Stimulated activated CD8-positive, alpha-beta memory T cell treated with anti-CD3 and anti-CD28 coated beads, Interleukin-15, amount 100 ng/mL, for 1 hour (primary cell): ENCODE data around the gene UGP2.
"Not testable (repeated sequence)": the region's sequence is repeated elsewhere in the genome, so short reads cannot be mapped to it uniquely, and the experiment has no call there.

Experiments
- DNase-seq: peaks from one replicate; pipeline ENCODE4 v3.0.0-alpha.2; 2020; ENCODE audit warnings: low read depth

UGP2 gene

DNA sequence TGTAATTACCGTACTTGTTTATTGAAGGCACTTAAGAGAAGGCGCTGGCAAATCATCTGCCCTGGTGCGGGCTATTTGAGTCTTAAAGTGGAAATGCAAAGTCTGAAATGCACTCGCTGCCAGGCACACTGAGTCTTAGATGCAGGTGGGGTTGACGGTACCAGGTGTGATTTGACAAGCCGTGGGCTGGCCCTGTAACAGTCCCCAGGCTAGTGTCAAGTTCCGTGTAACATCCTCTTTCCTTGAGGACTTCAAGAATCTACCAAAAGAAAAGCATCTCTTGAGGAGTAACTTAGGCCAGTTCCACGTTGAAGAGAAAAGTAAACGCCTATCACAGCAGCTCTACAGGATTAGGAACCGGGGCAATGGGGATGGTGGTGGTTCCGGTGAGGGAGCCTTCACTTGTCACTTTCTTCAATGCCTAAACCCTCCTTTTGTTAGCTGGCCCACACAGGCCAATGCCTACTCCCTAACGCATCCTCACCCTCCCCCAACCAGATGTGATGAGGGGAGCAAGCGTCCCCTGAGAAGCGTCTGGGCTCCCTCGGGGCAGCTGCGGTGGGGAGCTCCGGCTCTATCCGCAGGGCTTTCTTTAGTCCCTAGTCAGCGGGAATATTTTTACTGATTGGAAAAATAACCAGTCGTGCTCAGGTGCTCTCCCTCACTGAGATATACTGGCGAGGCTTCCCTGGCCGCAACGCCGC, 1.5 kb upstream of the UGP2 start:
- no peak for DNase-seq

DNA sequence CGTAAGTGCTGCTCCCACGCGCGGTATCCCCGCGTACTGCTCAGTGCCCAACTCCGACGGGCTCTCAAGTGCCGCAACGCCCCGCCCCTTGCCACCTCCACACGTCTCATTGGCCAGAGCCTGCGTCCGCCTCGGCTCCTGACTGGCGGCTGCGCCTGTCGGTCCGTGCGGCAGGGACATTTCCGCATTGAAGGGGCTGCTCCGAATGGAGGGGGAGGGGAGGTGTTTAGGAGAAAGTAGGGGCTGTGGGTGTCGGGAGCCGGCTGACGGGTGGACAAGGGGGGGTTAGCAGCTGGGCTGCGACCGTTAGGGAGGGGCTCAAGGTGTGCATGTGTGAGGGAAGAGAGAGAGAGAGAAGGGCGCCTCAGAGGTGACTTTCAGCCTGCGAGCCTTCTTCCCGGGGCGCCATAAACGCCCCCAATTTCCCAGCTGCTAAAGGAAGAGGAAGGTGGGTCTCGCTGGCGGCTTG, 877 bp upstream of the UGP2 start:
- peak; percentile 94 for DNase-seq

DNA sequence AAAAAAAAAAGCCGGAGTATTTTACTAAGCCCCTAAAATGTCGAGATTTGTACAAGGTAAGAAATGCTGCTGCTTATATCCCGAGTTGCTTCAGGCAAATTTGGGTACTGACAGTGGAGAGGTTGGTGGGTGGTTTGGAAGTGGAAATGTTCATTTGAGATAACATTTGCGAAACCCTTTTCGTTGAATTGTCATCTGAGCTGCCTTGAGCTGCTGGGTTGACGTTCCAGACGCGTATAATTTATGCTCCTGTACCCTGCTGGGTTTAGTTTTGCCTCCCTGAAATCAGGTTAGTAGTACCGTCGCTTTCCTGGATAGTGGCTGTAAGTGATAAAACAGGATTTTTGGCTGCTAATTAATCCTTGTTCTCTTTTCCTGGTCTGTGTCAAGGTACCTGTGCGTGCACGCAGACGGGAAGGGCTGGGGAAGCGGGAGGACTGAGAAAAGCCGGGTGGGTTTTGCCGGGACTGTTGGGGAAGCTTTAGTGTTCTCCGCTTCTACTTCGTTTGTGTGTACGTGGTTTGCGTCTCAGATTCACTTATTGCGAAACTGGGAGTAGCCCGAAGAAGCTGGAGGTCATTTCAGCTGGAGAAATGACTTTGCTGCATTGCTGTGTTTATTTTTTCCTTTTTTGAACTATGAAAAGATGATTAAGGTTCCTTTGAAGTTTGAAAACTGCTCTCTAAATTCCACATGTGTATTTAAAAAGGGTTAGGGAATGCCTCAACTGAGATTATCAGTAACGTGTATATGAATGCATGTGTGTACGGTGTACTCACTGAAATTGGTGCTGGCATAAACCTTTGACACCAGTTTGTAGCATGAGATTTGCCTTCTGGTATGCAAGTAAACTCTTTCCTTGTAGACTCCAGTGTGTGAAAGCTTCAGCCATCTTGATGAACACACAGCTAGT, 709 bp downstream of the UGP2 start:
- no peak for DNase-seq

DNA sequence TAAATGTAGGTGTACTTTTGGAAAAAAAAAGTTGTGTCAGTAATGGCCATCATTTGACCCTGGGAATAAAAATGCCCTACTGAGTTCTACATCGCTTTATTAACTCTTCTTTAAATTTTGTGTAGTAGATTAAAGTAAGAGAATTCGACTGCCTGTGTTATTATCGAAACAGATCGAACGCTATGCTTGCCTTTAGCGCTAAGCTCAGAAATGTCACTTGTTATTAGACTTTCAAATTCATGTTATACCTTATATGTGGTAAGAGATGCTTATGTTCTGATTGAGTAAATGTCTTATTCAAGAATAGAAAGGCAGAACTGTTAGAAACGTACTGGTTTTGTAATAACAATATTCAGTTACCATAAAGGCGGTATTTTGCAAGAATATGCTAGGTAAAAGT, 1.4 kb downstream of the UGP2 start:
- no peak for DNase-seq

DNA sequence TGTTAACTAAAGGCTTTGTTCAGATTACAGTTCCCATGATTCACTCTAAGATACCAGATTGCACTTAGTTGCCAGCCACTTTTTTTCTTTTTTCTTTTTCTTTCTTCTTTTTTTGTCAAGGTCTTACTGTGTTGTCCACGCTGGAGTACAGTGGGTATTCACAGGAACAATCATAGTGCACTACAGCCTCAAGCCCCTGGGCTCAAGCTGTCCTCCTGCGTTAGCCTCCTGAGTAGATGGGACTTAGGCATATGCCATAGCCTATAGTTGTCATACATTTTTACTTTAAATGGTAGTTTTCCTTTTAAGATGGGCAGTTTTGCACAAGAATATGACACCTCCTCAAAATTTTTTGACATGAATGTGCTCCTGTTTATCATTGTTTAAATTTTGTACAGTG, 2.1 kb downstream of the UGP2 start:
- no peak for DNase-seq

DNA sequence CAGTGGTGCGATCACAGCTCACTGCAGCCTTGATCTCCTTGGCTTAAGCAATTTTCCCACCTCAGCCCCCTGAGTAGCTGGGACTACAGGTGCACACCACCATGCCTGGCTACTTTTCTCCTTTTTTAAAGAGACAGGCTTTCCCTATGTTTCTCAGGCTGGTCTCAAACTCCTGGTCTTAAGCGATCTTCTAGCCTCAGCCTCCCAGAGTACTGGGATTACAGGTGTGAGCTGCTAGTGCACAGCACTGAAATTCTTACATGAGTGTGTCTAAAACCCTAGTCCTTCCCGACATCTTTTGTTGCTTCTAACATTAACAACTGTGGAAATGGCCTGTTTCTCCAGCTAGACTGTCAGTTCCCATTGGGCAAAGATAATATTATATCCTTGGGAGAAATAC, 2.9 kb downstream of the UGP2 start:
- DNase-seq: no peak

DNA sequence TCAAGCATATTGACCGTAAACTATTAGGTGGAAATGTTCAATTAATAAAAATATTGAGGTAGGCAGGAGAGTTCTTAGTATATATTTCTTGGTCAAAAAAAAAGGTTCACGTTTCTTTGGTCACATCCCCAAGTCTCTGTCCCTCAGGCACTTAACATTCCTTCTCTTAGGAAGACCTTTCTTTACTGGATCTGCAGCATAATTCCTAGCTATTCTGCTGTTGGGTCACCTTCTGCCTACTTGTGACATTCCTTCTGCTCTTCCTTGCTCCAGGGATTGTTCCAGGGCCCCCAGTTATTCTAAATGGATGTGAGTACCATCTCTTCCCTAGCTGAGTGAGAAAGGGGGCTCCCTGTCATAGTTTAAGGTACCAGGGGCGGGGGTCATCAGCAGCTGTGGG, 4.2 kb downstream of the UGP2 start:
- no peak for DNase-seq

DNA sequence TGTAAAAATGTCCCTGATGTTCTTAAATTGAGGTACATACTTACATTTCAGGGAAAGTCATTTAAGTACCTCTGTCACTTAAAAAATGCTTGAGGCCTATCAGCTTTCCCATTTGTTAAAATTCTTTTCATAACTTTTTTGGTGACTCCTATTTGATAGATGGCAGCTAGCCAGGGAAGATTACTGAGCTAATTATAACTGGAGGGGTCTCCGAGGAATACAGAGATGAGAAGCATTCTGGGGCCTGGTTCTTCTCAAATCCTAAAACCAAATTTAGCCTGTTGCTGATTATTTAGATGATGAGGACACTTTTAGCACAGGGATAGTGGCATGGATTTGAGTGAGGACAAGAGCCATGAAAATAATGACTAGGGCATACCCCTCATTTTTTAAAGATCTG, 4.8 kb downstream of the UGP2 start:
- DNase-seq: no peak

DNA sequence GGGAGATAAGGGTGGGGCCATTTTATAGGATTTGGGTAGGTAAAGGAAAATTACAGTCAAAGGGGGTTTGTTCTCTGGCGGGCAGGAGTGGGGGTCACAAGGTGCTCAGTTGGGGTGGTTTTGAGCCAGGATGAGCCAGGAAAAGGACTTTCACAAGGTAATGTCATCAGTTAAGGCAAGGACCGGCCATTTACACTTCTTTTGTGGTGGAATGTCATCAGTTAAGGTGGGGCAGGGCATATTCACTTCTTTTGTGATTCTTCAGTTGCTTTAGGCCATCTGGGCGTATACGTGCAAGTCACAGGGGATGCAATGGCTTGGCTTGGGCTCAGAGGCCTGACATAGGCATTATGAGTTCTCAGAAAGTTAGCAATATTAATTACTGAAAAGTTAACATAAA, 5.9 kb downstream of the UGP2 start:
- not testable (repeated sequence) for DNase-seq

DNA sequence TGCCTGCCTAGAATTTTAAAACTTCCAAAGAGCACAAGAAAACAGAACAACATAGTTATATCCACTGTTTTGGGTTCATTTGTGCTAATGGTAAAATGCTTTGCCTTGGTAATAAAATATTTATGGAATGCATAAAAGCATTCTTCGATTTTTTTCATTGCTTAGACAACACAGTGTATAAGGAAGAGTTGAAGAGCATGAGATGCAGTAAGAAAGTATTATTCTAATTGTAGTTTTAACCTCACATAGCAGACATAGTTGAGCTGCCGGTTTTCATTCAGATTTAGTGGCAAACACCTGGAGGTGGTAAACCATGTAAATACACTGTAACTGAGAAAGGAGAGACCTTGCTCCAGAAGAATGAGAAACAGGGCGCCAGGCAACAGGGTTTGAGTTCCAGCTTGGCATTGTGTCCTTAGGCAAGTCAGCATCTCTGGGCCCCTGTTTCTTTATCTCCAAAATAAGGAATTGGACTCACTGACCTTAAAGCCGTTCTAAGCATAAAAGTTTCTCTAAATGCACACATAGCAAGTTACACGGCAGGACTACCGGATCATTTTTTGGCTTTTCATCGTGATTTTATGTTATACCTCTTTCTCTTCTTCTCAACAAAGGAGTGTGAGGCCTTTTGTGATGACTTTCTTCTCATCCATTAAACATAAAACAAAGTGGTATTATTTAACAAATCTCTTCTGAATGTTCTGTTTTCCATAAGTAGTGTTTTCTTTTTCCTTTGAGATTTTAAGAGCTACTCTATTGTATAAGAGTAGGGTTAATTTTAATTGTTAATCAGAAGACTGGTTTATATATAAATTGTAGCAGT, 7.9 kb downstream of the UGP2 start:
- no peak for DNase-seq

DNA sequence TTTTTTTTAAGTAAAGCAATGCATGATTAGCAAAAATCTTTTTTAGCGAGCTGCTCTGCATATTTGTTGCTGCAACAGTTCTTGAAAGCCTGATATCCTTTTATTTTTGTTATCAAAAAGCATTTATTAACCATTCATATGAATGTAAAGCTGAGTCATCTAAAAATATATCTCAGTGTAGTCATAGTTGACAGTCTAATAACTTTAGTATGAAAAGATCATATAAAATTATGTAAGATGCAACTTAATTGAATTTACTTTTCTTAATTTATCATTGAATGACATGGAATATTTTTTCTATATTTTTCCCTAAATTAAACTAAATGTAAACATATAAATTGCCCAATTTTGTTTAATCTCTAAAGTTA, 8.5 kb downstream of the UGP2 start:
- DNase-seq: no peak

DNA sequence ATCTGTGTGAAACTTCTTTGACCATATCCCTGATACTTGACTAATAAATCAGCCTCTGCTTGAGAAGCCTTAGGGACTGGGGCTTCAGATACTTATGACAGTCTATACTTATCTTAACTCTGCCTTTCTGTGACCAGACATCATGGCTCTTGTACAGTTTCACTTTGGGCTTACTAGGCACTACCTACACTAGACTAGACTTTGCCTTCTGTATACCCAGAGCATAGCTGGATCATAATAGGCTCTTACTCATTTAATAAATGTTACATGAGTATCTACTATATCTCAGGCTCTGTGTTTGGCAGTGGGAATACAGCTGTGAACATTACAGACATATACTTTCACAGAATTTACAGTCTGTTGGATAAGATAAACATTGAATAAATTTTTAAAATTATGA, 9.0 kb downstream of the UGP2 start:
- no peak for DNase-seq

DNA sequence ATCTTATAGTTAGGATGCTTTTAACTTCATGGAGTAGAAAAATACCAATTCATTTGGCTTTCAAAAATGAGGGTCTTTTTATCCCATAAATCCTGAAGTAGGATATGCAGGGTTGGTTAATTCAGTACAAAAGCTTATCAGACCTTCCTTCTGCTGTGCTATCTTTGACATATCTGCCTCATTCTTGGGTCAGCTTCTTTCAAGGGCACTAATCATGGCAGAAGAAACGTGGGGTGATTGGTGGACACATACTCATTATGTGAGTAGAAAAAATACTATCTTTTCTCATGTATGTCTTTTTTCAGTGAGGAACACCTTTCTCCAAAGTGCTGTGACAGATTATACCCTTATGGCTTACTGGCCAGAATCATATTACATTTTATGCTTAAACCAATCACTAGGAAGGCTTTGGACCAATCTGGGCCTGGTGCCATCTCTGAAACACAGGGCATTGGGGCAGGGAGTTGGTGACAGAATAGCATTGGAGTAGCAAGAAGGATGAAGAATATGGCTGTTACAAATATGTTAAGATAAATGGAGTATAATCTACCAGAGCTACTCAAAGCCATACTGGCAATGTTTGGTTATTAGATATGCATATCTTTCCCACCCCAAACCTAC, 10.1 kb downstream of the UGP2 start:
- DNase-seq: no peak

DNA sequence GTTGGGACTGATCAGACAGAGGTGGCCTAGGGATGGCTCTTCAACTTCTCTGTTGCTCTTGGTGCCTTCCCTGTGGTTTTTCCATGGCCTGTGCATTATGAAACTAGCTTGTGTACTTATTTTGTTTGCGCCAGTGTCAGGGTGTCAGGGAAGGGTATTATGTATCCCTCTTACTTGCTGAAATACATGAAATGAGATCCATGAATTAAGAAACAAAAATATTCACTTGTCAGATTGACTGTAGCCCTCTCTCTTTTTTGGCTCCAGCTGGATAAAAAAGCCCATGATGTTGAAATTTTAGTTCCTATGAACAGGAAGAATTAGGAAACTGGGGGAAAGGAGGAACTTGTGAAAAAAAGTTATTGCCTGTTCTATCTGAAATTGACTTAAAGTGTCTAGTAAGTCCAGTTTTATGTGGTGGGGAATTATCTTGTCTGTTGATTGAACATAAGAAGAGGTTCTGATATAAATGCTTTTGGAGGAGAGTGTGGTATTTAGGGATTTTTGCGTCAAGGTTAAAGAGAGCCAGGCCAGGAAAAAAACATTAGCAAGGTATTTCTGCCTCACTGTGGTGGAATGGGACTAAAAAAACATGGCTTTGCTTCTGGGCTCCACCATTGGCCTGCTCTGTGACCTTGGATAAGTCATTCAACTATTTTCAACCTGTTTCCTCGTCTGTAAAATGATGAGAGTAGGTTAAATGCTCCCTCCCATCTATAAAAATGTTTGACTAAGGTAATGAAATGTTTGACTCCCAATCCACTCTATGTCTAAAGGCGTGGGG, 12.0 kb downstream of the UGP2 start:
- DNase-seq: no peak

DNA sequence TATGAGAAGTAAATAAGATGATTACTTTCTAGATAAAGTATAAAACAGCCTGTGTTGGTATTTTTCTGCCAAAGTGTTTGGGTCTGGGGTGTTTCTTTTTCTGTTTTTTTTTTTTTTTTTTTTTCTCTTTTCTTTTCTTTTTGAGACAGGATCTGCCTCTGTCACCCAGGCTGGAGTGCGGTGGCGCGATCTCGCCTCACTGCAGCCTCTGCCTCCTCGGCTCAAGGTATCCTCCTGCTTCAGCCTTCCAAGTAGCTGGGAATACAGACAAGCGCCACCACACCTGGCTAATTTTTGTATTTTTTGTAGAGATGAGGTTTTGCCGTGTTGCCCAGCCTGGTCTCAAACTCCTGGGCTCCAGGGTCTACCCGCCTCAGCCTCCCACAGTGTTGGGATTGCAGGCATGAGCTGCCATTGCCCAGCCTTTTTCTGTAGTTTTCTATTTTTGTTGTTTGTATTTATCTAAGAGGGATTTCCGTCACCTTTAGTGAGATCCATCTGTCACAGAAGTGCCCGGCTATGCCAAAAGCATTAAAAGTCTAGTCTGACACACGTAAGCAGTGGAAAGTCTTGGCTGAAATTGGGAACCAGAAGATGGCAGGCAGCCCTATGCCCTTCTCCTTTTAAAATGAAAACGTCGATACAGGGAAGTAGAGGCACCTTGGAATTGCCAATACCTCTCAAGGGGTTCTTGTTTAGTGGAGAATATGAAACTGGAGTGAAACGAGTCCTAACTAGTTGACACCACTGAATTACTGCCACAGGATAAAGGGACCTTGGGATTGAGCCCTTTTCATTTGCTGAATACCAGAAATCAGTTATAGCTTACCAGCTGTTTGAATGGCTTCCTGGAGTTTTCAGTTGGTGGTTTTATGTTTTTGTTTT, 14.0 kb downstream of the UGP2 start:
- DNase-seq: no peak

DNA sequence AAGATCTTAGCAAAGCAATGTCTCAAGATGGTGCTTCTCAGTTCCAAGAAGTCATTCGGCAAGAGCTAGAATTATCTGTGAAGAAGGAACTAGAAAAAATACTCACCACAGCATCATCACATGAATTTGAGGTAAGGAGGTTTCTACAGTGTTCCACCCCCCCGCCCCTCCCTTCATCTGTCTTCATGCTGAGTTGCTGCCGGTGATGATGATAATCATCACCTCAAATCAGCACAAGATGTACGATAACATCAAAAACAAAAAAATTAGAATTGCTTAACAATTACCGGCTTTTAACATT, 14.6 kb downstream of the UGP2 start:
- DNase-seq: peak; percentile 26

DNA sequence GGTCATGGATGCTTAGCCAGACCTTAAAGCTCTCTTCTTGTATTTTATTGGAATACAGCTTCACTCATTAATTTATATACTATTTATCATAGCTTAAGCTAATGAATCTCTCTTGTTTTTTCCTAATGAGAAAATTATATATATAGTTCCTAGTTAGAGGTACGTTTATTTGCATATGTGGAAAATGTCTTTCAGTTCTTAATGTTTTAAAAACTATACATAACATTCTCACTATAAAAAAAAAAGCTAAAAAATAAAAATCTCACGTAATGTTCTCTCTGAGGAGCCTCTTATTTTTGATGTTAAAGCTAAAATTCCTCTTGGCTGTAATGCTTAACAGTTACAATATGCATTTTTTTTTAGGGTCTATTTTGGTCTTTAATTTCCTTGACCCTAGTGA, 16.6 kb downstream of the UGP2 start:
- no peak for DNase-seq

DNA sequence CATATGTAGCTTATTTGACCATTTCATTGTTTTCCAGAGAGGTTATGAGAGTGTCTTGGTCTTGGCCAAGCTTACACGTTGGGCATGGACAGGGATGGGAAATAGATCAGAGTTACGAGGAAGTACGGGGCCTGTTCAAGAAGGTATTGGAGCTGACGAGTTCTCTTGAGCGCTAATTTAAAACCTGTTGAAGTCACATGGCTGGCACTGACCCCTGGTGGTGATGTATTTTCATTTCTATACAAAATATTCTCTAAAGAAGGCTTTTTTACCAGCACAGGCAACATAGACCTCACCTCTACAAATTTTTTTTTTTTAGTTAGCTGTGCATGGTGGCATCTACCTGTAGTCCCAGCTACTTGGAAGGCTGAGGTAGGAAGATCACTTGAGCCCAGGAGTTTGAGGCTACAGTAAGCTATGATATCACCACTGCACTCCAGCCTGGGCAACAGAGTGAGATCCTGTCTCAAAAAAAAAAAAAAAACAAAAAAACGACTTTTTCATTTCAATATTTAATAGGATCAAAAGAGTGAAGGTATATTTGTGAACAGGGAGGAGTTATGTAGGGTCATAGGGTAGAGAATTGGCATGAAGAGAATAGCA, 19.6 kb downstream of the UGP2 start:
- DNase-seq: peak; percentile 26

DNA sequence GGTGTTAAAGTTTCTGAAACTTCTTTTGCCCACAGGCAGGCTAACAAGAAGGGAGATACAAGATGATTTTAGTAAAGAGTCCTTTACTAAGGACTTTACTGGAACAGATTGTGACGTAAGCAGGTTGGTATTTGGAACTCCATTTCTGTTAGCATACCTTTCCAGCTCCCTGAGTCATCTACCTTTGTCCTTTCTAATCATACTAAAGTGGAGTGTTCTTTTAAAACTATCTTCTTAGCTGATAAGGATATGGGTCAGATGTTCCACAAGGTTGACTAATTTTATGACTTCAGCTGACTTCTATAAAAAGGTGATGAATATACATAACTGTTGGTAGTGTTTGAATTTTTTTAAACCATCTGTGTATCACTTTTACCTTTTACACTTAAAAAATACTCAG, 21.1 kb downstream of the UGP2 start:
- DNase-seq: no peak

DNA sequence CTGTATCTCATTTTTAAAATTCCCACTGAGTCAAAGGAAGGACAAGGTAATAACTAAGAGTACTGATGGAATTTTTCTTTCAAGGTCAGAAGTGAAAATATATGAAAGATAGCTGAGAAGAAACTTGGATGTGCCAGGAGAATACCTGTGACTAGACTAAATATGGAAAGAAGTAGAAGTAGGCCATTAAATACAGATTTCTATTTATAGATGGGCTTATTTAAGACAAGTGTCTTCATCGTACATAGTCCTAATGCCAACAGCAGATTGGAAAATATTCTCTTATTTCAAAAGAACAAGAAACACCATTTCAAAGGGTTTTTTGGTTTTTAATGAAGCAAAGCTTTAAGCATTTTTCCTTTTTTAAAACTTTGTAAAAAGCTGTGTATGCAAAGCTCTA, 22.0 kb downstream of the UGP2 start:
- no peak for DNase-seq
